ENCODE measurements around the gene ZNF462.

ZNF462 gene, protein sequence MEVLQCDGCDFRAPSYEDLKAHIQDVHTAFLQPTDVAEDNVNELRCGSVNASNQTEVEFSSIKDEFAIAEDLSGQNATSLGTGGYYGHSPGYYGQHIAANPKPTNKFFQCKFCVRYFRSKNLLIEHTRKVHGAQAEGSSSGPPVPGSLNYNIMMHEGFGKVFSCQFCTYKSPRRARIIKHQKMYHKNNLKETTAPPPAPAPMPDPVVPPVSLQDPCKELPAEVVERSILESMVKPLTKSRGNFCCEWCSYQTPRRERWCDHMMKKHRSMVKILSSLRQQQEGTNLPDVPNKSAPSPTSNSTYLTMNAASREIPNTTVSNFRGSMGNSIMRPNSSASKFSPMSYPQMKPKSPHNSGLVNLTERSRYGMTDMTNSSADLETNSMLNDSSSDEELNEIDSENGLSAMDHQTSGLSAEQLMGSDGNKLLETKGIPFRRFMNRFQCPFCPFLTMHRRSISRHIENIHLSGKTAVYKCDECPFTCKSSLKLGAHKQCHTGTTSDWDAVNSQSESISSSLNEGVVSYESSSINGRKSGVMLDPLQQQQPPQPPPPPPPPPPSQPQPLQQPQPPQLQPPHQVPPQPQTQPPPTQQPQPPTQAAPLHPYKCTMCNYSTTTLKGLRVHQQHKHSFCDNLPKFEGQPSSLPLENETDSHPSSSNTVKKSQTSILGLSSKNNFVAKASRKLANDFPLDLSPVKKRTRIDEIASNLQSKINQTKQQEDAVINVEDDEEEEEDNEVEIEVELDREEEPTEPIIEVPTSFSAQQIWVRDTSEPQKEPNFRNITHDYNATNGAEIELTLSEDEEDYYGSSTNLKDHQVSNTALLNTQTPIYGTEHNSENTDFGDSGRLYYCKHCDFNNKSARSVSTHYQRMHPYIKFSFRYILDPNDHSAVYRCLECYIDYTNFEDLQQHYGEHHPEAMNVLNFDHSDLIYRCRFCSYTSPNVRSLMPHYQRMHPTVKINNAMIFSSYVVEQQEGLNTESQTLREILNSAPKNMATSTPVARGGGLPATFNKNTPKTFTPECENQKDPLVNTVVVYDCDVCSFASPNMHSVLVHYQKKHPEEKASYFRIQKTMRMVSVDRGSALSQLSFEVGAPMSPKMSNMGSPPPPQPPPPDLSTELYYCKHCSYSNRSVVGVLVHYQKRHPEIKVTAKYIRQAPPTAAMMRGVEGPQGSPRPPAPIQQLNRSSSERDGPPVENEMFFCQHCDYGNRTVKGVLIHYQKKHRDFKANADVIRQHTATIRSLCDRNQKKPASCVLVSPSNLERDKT (N-terminal part only)

DNA sequence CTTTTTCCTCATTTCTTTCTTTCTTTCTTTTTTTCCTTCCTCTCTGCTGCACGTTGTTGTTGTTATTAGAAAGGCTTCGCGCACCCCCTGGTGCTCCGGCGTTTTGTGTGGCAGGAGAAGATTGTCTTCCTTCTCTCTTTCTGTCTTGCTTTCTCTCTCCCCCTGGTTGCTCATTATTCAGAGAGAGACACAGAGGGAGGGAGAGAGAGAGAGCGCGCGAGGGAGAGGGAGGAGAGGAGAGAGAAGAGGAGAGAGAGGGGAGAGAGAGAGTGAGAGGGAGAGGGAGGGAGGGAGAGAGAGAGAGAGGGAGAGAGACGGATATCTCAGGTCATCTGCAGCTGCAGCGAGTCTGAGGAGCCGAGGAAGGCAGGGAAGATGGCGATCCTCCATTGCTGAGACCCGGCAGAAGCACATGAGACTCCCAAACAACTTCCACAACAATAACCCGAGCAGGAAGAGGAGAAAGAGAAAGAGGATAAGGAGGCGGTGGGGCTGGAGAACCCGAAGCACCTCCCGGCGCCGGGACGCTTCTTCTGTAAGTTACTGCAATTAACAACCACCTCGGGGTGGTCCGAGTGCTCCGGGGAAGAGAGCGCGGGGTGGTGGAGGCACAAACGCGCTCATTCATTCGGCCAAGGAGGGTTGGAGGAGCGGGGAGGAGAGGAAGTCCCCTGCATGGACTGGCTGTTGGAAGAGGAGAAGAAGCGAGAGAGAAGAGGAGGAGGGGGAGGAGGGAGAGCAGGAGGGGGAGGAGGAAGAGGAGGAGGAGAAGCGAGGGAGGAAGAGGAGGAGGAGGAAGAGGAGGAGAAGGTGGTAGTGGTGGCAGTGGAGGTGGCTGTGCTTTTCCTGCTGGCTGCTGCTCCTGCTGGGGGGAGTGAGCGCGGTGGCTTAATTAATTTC, at the start of gene ZNF462:
Gene ZNF462 (plus strand): TSS at position 346 of the 900 bp plus-strand sequence. CDS start 60,218 bp downstream, outside the sequence.
- peak within 1 kb of the TSS; percentile 71 for H3K4me3 Mint-ChIP-seq
- H3K27ac Mint-ChIP-seq = no peak within 1 kb of the TSS

DNA sequence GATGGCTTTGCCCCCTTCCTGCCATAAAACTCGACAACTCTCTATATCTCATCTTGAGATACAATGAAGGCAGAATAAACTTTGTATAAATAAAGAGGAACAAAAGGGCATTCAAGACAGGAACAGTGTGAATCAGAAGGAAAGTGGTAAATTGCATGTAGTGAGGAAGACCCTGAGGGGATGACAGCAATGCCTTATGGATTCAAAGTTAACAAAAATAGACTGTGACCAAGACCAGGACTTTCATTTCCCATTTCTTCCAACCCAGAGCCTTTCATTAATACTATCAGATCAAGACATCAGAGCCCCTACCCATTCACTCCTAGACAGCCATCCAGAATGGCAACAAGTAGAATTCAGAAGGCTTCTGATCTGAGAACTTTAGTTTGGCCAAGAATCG, 46.4 kb upstream of the ZNF462 start:
- no peak for ATAC-seq (ENCODE audit: low read depth)
- Mint-ChIP-seq H3K9me3 (peaks cover 14% of the 10 kb centered on the region), H3K27ac (no peak overlapping the region)

More for the DNA sequence above, at the start of gene ZNF462:
- no peak for ATAC-seq (ENCODE audit: low read depth)
- Mint-ChIP-seq H3K9me3 (peaks cover 2% of the 10 kb centered on the region), H3K4me1 (peaks cover 18% of the 10 kb centered on the region), H3K27me3 (peaks cover 33% of the 10 kb centered on the region), H3K36me3 (peaks cover 6% of the 10 kb centered on the region)
- DNase-seq (ENCODE audit: low spot score in 2 of 2) = no peak

DNA sequence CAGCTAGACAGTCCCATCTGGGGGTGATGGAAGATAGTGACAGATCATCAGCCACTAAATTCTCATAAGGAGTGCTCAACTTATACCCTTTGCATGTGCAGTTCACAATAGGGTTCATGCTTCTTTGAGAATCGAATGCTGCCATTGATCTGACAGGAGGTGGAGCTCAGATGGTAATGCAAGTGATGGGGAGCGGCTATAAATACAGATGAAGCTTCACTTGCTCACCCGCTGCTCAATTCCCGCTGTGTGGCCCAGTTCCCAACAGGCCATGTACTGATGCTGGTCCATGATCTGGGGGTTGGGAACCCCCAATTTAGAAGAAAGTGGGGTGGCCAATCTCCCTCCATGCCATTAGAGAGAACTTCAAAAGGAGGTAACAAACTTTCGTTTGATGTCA, 44.9 kb upstream of the ZNF462 start:
- Mint-ChIP-seq H3K4me3 (no peak overlapping the region), H3K4me1 (no peaks in the 10 kb centered on the region), H3K9me3 (peaks cover 14% of the 10 kb centered on the region), H3K27ac (no peak overlapping the region), H3K27me3 (no peaks in the 10 kb centered on the region), H3K36me3 (no peaks in the 10 kb centered on the region)
- DNase-seq (ENCODE audit: low spot score in 2 of 2) (no peak), ATAC-seq (ENCODE audit: low read depth) (no peak)

More for the DNA sequence above, 46.4 kb upstream of the ZNF462 start:
- H3K27me3 Mint-ChIP-seq = no peaks in the 10 kb centered on the region
- no peaks in the 10 kb centered on the region for H3K36me3 Mint-ChIP-seq
- no peaks in the 10 kb centered on the region for H3K4me1 Mint-ChIP-seq
- H3K4me3 Mint-ChIP-seq = no peak overlapping the region
- no peak for DNase-seq (ENCODE audit: low spot score in 2 of 2)

DNA sequence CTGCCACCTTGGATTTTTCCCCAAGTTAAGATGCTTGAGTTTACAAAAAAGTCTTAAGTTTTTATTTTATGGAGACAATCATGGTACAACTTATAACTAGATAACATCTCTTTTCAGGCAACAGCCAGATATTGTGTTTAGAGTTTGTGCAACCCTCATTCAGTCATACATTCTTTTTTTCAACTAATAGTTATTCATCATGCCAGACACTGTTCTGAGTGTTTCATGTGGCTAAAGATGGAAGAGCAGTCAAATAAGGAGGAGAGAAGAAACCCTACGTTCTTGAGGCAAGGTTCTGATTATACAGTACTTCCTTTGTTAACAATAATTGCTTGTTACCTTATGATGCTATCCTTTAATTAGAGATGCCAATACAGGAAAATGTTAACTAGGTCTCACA, 42.1 kb upstream of the ZNF462 start:
- ATAC-seq (ENCODE audit: low read depth) (no peak), DNase-seq (ENCODE audit: low spot score in 2 of 2) (no peak)
- Mint-ChIP-seq H3K9me3 (peaks cover 6% of the 10 kb centered on the region), H3K4me3 (no peak overlapping the region), H3K27ac (no peak overlapping the region), H3K4me1 (no peaks in the 10 kb centered on the region), H3K27me3 (no peaks in the 10 kb centered on the region), H3K36me3 (no peaks in the 10 kb centered on the region)

DNA sequence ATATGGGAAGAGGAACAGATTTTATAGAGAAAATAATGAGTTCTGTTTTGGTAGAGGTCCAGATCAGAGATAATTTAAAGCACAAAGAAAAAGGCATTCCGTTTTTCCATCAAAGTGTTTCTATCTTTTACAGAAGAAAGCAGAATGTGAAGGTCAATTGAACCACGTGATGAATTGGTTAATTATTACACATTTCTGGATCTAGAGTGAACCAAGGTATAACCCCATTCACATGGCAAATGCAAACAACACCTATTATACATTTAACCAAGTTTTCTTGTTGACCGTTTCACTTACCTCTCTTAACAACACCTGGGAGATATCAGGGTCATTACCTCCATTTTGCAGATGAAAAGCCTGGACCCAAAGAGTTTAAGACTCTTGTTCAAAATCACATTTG, 34.9 kb upstream of the ZNF462 start:
- no peak overlapping the region for H3K27ac Mint-ChIP-seq

DNA sequence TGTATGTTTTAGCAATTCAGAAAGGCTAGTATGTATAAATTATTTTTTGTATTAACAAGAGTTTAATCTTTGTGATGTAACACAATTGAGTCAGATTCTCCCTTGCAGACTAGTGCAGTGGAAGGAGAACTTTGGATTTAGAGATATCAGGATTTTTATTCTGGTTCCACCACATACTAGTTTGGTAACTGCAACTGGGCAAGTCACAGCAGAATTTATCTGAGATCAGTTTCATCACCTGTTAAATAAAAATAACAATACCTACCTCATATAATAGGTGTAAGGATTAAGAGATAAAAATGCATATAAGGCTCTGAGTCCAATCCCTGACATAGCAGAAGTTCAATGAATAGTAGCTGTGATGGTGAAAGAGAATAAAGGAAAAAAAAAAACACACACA, 34.0 kb upstream of the ZNF462 start:
- ATAC-seq (ENCODE audit: low read depth) (no peak), DNase-seq (ENCODE audit: low spot score in 2 of 2) (no peak)
- H3K27me3 Mint-ChIP-seq = no peaks in the 10 kb centered on the region
- peaks cover 4% of the 10 kb centered on the region for H3K9me3 Mint-ChIP-seq
- no peaks in the 10 kb centered on the region for H3K36me3 Mint-ChIP-seq
- H3K27ac Mint-ChIP-seq = no peak overlapping the region
- H3K4me1 Mint-ChIP-seq = no peaks in the 10 kb centered on the region
- H3K4me3 Mint-ChIP-seq = no peak overlapping the region

More for the DNA sequence above, 34.9 kb upstream of the ZNF462 start:
- DNase-seq (ENCODE audit: low spot score in 2 of 2) (no peak), ATAC-seq (ENCODE audit: low read depth) (no peak)
- Mint-ChIP-seq H3K9me3 (peaks cover 3% of the 10 kb centered on the region), H3K27me3 (no peaks in the 10 kb centered on the region), H3K36me3 (no peaks in the 10 kb centered on the region), H3K4me3 (no peak overlapping the region), H3K4me1 (no peaks in the 10 kb centered on the region)

DNA sequence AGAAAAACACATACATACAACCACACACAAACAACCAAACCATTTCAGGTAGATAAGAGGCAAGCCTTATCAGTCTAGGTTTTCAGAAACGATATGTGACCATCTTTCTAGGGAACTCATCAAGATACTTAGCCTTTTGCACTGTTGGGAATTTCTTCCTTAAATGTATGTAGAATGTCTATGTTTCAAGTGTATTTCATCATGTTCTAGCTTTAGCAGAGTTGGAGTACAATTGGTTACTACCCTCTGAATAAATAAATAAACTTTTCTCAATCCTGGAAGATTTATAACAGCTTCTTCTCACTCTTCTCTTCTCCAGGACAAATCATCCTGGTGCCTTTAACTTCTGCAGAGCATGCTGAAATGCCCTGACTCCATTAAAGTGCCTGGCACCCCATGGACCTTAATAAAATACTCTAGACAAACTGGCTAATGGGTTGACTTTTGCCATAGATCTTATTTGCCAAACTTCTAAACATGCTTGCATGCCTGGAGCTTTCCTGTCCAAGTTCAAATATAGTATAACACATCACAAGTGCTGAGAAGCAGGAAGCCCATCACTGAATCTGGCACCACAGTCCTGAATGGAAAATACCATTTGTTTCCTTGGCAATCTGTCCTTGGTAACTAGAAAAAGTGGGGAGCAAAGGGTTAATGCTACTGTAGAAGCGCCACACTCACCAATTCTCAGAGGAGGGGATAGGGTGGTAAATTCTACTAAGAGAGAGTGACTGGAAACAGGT, 33.1 kb upstream of the ZNF462 start:
- Mint-ChIP-seq H3K27me3 (no peaks in the 10 kb centered on the region), H3K9me3 (peaks cover 6% of the 10 kb centered on the region), H3K4me3 (no peak overlapping the region), H3K4me1 (no peaks in the 10 kb centered on the region), H3K27ac (no peak overlapping the region), H3K36me3 (no peaks in the 10 kb centered on the region)
- ATAC-seq (ENCODE audit: low read depth) (no peak), DNase-seq (ENCODE audit: low spot score in 2 of 2) (no peak)

DNA sequence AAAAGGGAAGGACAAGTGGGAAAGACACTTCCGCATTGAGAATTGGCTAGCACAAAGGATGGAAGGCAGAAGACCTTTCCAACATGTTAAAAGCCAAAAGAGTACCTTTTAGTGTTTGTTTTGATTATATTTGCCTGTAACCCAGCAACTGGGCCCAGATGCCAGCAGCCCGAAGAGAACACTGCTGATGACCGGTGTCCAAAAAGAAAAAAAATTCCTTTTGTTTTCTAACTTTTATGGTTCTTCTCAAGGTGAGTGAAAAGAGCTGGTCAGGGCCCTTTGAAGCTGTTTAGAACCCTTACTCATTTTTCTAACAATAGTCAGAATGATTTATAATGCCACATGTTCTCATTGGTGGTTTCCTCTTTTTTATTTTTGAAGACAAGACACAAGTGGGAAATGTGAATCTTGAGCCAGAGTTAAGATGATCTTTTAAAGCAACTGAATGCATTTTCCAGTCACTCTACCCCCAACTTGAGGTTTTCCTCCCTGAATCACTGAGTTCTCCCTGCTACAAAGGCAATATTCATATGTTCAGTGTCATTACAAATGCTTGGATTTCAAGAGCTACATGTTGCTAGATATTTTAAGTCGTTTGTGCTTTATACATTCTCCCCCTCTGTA, 32.3 kb upstream of the ZNF462 start:
- DNase-seq (ENCODE audit: low spot score in 2 of 2) = no peak
- ATAC-seq (ENCODE audit: low read depth) = no peak
- no peaks in the 10 kb centered on the region for H3K4me1 Mint-ChIP-seq
- no peaks in the 10 kb centered on the region for H3K27me3 Mint-ChIP-seq
- H3K36me3 Mint-ChIP-seq = no peaks in the 10 kb centered on the region
- peaks cover 7% of the 10 kb centered on the region for H3K9me3 Mint-ChIP-seq
- H3K27ac Mint-ChIP-seq = no peak overlapping the region
- no peak overlapping the region for H3K4me3 Mint-ChIP-seq

DNA sequence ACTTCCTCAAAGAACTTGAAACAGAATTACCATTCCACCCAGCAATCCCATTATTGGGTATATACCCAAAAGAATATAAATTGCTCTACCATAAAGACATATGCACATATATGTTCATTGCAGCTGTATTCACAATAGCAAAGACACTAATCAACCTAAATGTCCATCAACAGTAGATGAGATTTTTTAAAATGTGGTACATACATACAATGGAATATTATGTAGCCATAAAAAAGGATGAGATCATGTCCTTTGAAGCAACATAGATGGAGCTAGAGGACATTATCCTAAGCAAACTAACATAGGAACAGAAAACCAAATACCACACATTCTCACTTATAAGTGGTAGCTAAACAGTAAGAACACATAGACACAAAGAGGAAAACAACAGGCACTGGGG, 28.1 kb upstream of the ZNF462 start:
- Mint-ChIP-seq H3K4me3 (no peak overlapping the region), H3K36me3 (no peaks in the 10 kb centered on the region), H3K4me1 (no peaks in the 10 kb centered on the region), H3K27ac (no peak overlapping the region), H3K9me3 (peaks cover 11% of the 10 kb centered on the region), H3K27me3 (no peaks in the 10 kb centered on the region)
- no peak for ATAC-seq (ENCODE audit: low read depth)
- DNase-seq (ENCODE audit: low spot score in 2 of 2) = no peak

DNA sequence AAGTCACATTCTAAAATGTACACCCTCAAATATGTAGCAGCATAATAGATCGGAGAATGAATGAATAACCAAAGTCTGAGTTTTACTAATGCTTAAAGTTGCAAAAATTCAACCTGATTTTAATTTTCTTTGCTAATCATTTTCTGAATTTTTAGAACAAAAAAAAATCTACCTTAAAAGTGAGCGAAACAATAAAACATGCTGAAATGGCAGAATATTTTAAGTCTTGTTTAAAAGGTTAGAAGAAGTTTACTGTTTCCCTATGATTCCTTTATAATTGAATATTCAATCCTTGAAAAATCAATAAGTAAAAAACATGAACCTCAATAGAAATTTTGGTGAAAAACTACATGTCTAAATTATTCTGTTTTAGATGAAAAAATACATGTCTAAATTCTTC, 27.1 kb upstream of the ZNF462 start:
- H3K27ac Mint-ChIP-seq = no peak overlapping the region
- no peaks in the 10 kb centered on the region for H3K27me3 Mint-ChIP-seq
- H3K36me3 Mint-ChIP-seq = no peaks in the 10 kb centered on the region
- H3K4me1 Mint-ChIP-seq = no peaks in the 10 kb centered on the region
- H3K9me3 Mint-ChIP-seq = peaks cover 14% of the 10 kb centered on the region
- no peak overlapping the region for H3K4me3 Mint-ChIP-seq
- no peak for ATAC-seq (ENCODE audit: low read depth)
- no peak for DNase-seq (ENCODE audit: low spot score in 2 of 2)

DNA sequence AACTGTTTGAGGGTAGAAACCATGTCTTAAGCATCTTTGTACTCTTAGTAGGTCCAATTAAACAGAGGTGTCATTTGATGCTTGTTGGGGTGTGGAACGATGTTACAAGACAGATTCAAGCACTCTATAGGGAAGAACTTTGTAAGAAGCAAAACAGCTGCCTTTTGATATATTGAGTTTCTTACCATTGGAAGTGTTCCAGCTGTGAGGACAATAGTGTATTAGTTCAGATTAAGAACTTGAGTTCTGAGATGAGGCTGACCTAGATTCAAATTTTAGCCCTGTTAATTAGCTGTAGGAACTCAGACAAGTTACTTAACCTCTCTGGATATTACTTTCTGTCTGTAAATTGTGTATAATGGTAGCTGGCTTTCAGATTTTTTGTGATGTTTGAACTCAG, 19.6 kb upstream of the ZNF462 start:
- H3K36me3 Mint-ChIP-seq = no peaks in the 10 kb centered on the region
- H3K9me3 Mint-ChIP-seq = peaks cover 7% of the 10 kb centered on the region
- ATAC-seq (ENCODE audit: low read depth) (no peak), DNase-seq (ENCODE audit: low spot score in 2 of 2) (no peak)
- H3K27me3 Mint-ChIP-seq = no peaks in the 10 kb centered on the region
- no peak overlapping the region for H3K27ac Mint-ChIP-seq
- no peak overlapping the region for H3K4me3 Mint-ChIP-seq
- no peaks in the 10 kb centered on the region for H3K4me1 Mint-ChIP-seq

DNA sequence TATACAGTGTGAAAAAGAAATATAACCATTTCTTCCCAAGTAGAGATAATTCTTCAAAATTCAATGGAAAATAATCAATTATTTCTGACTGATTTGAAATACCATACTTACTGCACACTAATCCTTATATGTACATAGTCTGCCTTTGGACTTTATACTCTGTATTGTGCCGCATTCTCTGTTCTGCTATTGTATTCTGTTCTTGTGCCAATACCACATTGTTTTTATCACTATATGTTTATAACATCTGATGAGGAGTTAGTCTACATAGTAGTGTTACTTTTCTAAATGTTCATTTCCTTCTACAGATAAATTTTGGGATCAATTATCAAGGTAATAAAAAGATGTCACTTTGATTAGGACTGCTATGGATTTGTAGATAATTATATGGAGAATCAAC, 16.7 kb upstream of the ZNF462 start:
- H3K9me3 Mint-ChIP-seq = no peaks in the 10 kb centered on the region
- ATAC-seq (ENCODE audit: low read depth) (no peak), DNase-seq (ENCODE audit: low spot score in 2 of 2) (no peak)
- no peaks in the 10 kb centered on the region for H3K27me3 Mint-ChIP-seq
- no peaks in the 10 kb centered on the region for H3K36me3 Mint-ChIP-seq
- H3K4me1 Mint-ChIP-seq = no peaks in the 10 kb centered on the region
- H3K27ac Mint-ChIP-seq = no peak overlapping the region
- H3K4me3 Mint-ChIP-seq = no peak overlapping the region

All from memory B cell (primary cell).